H9 (cell line): ENCODE results near the gene HAGHL. TPM values are rescaled to one million over a fixed set of nuclear protein-coding genes. Genes with fewer than 3 reads are reported as not detected.

ENCODE experiments used
- DNase-seq: peaks from one replicate; pipeline ENCODE4 v3.0.0-alpha.2; 2017
- H2AFZ ChIP-seq: one replicate; pipeline ENCODE4 v1.6.1; 2013; ENCODE audit warnings: mild to moderate bottlenecking, low read length, control low read depth, moderate library complexity
- H2AK5ac ChIP-seq: 2 replicates; pipeline ENCODE4 v1.6.1; 2013; ENCODE audit warnings: low read length, control low read depth, mixed read lengths; ENCODE audit not compliant: insufficient read length
- H2BK120ac ChIP-seq: one replicate; pipeline ENCODE4 v1.6.1; 2013; ENCODE audit warnings: low read depth, mild to moderate bottlenecking, low read length, control low read depth, inconsistent platforms; ENCODE audit not compliant: poor library complexity, severe bottlenecking
- H2BK12ac ChIP-seq: 2 replicates; pipeline ENCODE4 v1.6.1; 2013; ENCODE audit warnings: low read length, control low read depth, mixed read lengths, low read depth; ENCODE audit not compliant: insufficient read length
- H2BK15ac ChIP-seq: 2 replicates; pipeline ENCODE4 v1.6.1; 2013; ENCODE audit warnings: low read depth, low read length, control low read depth
- H2BK20ac ChIP-seq: one replicate; pipeline ENCODE4 v1.6.1; 2013; ENCODE audit warnings: low read depth, mild to moderate bottlenecking, low read length, control low read depth, inconsistent platforms; ENCODE audit not compliant: poor library complexity, severe bottlenecking
- H2BK5ac ChIP-seq: 2 replicates; pipeline ENCODE4 v1.6.1; 2013; ENCODE audit warnings: low read length, control low read depth, mixed read lengths; ENCODE audit not compliant: insufficient read length
- H3K14ac ChIP-seq: 2 replicates; pipeline ENCODE4 v1.6.1; 2013; ENCODE audit warnings: low read length, control low read depth; ENCODE audit not compliant: insufficient read depth
- H3K18ac ChIP-seq: 2 replicates; pipeline ENCODE4 v1.6.1; 2013; ENCODE audit warnings: low read depth, mild to moderate bottlenecking, mixed read lengths, low read length, control low read depth; ENCODE audit not compliant: insufficient read length
- H3K23ac ChIP-seq: 2 replicates; pipeline ENCODE4 v1.6.1; 2013; ENCODE audit warnings: low read length, control low read depth, mixed read lengths, low read depth; ENCODE audit not compliant: insufficient read length
- H3K23me2 ChIP-seq: 2 replicates; pipeline ENCODE4 v1.6.1; 2013; ENCODE audit warnings: low read depth, mild to moderate bottlenecking, mixed read lengths, low read length, control low read depth; ENCODE audit not compliant: insufficient read length, poor library complexity, severe bottlenecking
- H3K27ac ChIP-seq: 2 replicates; pipeline ENCODE4 v1.5.1; 2013; ENCODE audit warnings: low read length, control low read depth, mixed read lengths, low read depth; ENCODE audit not compliant: insufficient read length
- H3K27me3 ChIP-seq: 2 replicates; pipeline ENCODE4 v1.6.1; 2013; ENCODE audit warnings: low read length, control low read depth, inconsistent platforms; ENCODE audit not compliant: insufficient read depth
- H3K4ac ChIP-seq: 2 replicates; pipeline ENCODE4 v1.6.1; 2013; ENCODE audit warnings: low read depth, mild to moderate bottlenecking, control low read depth, inconsistent platforms, low read length, moderate library complexity
- H3K4me1 ChIP-seq: 2 replicates; pipeline ENCODE4 v1.6.1; 2013; ENCODE audit warnings: low read length, control low read depth, inconsistent platforms; ENCODE audit not compliant: insufficient read depth
- H3K4me2 ChIP-seq: 2 replicates; pipeline ENCODE4 v1.6.1; 2013; ENCODE audit warnings: low read length, control low read depth, mixed read lengths; ENCODE audit not compliant: insufficient read length, insufficient read depth
- H3K56ac ChIP-seq: 2 replicates; pipeline ENCODE4 v1.6.1; 2013; ENCODE audit warnings: low read depth, mild to moderate bottlenecking, mixed read lengths, low read length, control low read depth; ENCODE audit not compliant: insufficient read length
- H3K79me1 ChIP-seq: 2 replicates; pipeline ENCODE4 v1.6.1; 2013; ENCODE audit warnings: low read depth, mild to moderate bottlenecking, moderate library complexity, low read length, control low read depth, inconsistent platforms; ENCODE audit not compliant: insufficient read depth, poor library complexity, severe bottlenecking
- H3K79me2 ChIP-seq: 2 replicates; pipeline ENCODE4 v1.6.1; 2013; ENCODE audit warnings: low read length, control low read depth, inconsistent platforms; ENCODE audit not compliant: insufficient read depth
- H3K9ac ChIP-seq: 2 replicates; pipeline ENCODE4 v1.6.1; 2013; ENCODE audit warnings: low read length, control low read depth, mixed read lengths; ENCODE audit not compliant: insufficient read length; ENCODE audit errors: extremely low read depth
- H3K9me3 ChIP-seq: one replicate; pipeline ENCODE4 v1.6.1; 2013; ENCODE audit warnings: low read depth, low read length, inconsistent platforms; ENCODE audit not compliant: control insufficient read depth
- H3T11ph ChIP-seq: one replicate; pipeline ENCODE4 v1.6.1; 2013; ENCODE audit warnings: mild to moderate bottlenecking, low read length, control low read depth, inconsistent platforms
- H4K20me1 ChIP-seq: one replicate; pipeline ENCODE4 v1.6.1; 2013; ENCODE audit not compliant: control insufficient read depth, insufficient read length, insufficient read depth
- H4K5ac ChIP-seq: 2 replicates; pipeline ENCODE4 v1.6.1; 2013; ENCODE audit warnings: low read depth, mild to moderate bottlenecking, mixed read lengths, low read length, control low read depth; ENCODE audit not compliant: insufficient read length
- H4K8ac ChIP-seq: replicated peaks from 2 replicates; pipeline ENCODE4 v1.6.1; 2013; ENCODE audit warnings: low read length, control low read depth, mixed read lengths, low read depth; ENCODE audit not compliant: insufficient read length
- H4K91ac ChIP-seq: 2 replicates; pipeline ENCODE4 v1.6.1; 2013; ENCODE audit warnings: low read depth, mild to moderate bottlenecking, moderate library complexity, mixed read lengths, low read length, control low read depth; ENCODE audit not compliant: insufficient read length
- H3K27ac Mint-ChIP-seq, 3 experiments: 2 replicates in 2 of 3; 3 replicates in 1 of 3; pipeline ENCODE4 v1.8.0; 2020 to 2021; ENCODE audit warnings: mixed read lengths in 3 of 3, mild to moderate bottlenecking in 1 of 3, moderate library complexity in 1 of 3
- H3K27me3 Mint-ChIP-seq: 2 replicates; pipeline ENCODE4 v1.8.0; 2021; ENCODE audit warnings: low read depth, mild to moderate bottlenecking, moderate library complexity, mixed read lengths
- H3K36me3 Mint-ChIP-seq, 3 experiments: 2 replicates in 2 of 3; 3 replicates in 1 of 3; pipeline ENCODE4 v1.8.0; 2020 to 2021; ENCODE audit warnings: low read depth in 3 of 3, mixed read lengths in 3 of 3; ENCODE audit not compliant: insufficient read depth in 1 of 3
- H3K4me1 Mint-ChIP-seq, 2 experiments: 2 replicates each; pipeline ENCODE4 v1.8.0; 2020; ENCODE audit warnings: mixed read lengths in 2 of 2
- H3K4me3 Mint-ChIP-seq, 2 experiments: 2 replicates in 1 of 2; 3 replicates in 1 of 2; pipeline ENCODE4 v1.8.0; 2020 to 2021; ENCODE audit warnings: mild to moderate bottlenecking in 2 of 2, mixed read lengths in 2 of 2, moderate library complexity in 1 of 2
- H3K9me3 Mint-ChIP-seq, 2 experiments: 2 replicates in 1 of 2; 3 replicates in 1 of 2; pipeline ENCODE4 v1.8.0; 2020; ENCODE audit warnings: mild to moderate bottlenecking in 2 of 2, mixed read lengths in 2 of 2, moderate library complexity in 1 of 2
- WGBS: extraction: QIAGEN DNeasy Blood & Tissue Kit; methylation state at CpG from one replicate; pipeline ENCODE4 v1.1.7; 2013; ENCODE audit warnings: missing lambda C conversion rate, low lambda C conversion rate, mixed read lengths; ENCODE audit not compliant: insufficient read length; ENCODE audit errors: extremely low coverage; 5-methylcytosine and 5-hydroxymethylcytosine counted together
- total RNA-seq: library from RNA; stranded (reverse); gene quantifications from 2 replicates; pipeline ENCODE4 v1.2.1, GENCODE V29; 2021
- TF ChIP-seq, protein P1 (sequence below): fragments of 200-600 bp; sonication (generic); conservative IDR thresholded peaks from 3 replicates; pipeline ENCODE4 v1.8.0; 2021; ENCODE audit warnings: antibody characterized with exemption, mild to moderate bottlenecking

HAGHL gene
- total RNA-seq, 1 experiment from 2014 or later = 25.2 TPM

DNA sequence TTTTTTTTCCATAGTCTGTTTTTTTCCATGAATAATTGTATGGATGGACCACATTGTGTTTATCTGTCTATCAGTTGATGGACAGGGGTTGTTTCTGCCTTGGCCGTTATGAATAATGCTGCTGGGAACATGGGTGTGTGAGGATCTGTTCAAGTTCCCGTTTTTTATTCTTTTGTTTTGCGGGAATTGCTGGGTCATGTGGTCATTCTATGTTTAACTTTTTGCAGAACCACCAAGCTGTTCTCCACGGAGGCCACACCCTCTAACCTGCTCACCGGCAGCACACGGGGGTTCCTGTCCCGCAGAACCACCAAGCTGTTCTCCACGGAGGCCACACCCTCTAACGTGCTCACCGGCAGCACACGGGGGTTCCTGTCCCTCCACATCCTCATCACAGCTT lies 27.8 kb downstream of the HAGHL start:
- H3K9me3 ChIP-seq = no peaks in the 10 kb centered on the region
- no peak overlapping the region for H3K27ac Mint-ChIP-seq
- no peak overlapping the region for H4K91ac ChIP-seq
- no peak overlapping the region for H4K5ac ChIP-seq
- H2BK15ac ChIP-seq = no peak overlapping the region
- no peak overlapping the region for H2BK5ac ChIP-seq
- no peak overlapping the region for H4K8ac ChIP-seq
- no peaks in the 10 kb centered on the region for H3K4me1 ChIP-seq
- H3K27me3 ChIP-seq = no peaks in the 10 kb centered on the region
- H3K23ac ChIP-seq = no peak overlapping the region
- H3K79me1 ChIP-seq = no peaks in the 10 kb centered on the region
- no peaks in the 10 kb centered on the region for H3K79me2 ChIP-seq
- no peak overlapping the region for H2AK5ac ChIP-seq
- WGBS = no CpG with 5 or more reads among the region's 11 CpGs
- no peaks in the 10 kb centered on the region; a peak in 1 of 5 replicates for H3K9me3 Mint-ChIP-seq
- H3K4ac ChIP-seq = no peak overlapping the region
- no peak overlapping the region for H3K4me2 ChIP-seq
- no peak overlapping the region for H2BK120ac ChIP-seq
- no peaks in the 10 kb centered on the region for H3K36me3 Mint-ChIP-seq
- H3K18ac ChIP-seq = no peak overlapping the region
- H3K9ac ChIP-seq = no peak overlapping the region
- peaks cover 25 to 33% of the 10 kb centered on the region in 2 experiments for H3K4me1 Mint-ChIP-seq
- H3K4me3 Mint-ChIP-seq = no peak overlapping the region
- no peaks in the 10 kb centered on the region for H4K20me1 ChIP-seq
- no peaks in the 10 kb centered on the region for H3K23me2 ChIP-seq
- no peak overlapping the region for H3K56ac ChIP-seq
- DNase-seq = no peak
- TF ChIP-seq, protein P1, sequence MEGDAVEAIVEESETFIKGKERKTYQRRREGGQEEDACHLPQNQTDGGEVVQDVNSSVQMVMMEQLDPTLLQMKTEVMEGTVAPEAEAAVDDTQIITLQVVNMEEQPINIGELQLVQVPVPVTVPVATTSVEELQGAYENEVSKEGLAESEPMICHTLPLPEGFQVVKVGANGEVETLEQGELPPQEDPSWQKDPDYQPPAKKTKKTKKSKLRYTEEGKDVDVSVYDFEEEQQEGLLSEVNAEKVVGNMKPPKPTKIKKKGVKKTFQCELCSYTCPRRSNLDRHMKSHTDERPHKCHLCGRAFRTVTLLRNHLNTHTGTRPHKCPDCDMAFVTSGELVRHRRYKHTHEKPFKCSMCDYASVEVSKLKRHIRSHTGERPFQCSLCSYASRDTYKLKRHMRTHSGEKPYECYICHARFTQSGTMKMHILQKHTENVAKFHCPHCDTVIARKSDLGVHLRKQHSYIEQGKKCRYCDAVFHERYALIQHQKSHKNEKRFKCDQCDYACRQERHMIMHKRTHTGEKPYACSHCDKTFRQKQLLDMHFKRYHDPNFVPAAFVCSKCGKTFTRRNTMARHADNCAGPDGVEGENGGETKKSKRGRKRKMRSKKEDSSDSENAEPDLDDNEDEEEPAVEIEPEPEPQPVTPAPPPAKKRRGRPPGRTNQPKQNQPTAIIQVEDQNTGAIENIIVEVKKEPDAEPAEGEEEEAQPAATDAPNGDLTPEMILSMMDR = no peak
- H2BK20ac ChIP-seq = no peak overlapping the region
- H3K27ac ChIP-seq = no peak overlapping the region
- peaks cover 36% of the 10 kb centered on the region for H3K27me3 Mint-ChIP-seq
- H3K14ac ChIP-seq = no peak overlapping the region
- no peak overlapping the region for H2AFZ ChIP-seq
- no peak overlapping the region for H3T11ph ChIP-seq
- no peak overlapping the region for H2BK12ac ChIP-seq
